SU-DHL-6 (cell line): ENCODE measurements around the gene MUC2.

ENCODE experiments used
- H2AFZ ChIP-seq: fragments of 200-600 bp; sonication (generic); 2 replicates; pipeline ENCODE4 v1.6.1; 2014; ENCODE audit warnings: low read depth, mild to moderate bottlenecking, moderate library complexity, mixed read lengths, antibody characterized with exemption, low read length; ENCODE audit not compliant: severe bottlenecking
- H3F3A ChIP-seq: fragments of 200-600 bp; shearing (Covaris generic); 2 replicates; pipeline ENCODE4 v1.6.0; 2016; ENCODE audit warnings: antibody characterized with exemption, mild to moderate bottlenecking; ENCODE audit not compliant: insufficient read depth
- H3K27ac ChIP-seq: fragments of 200-600 bp; sonication (generic); 2 replicates; pipeline ENCODE4 v1.5.1; 2016; ENCODE audit warnings: low read depth, mild to moderate bottlenecking, low read length, moderate library complexity, mixed read lengths
- H3K27me3 ChIP-seq: fragments of 200-600 bp; sonication (generic), shearing (Covaris generic); 2 replicates; pipeline ENCODE4 v1.6.0; 2014; ENCODE audit warnings: mild to moderate bottlenecking, low read length
- H3K36me3 ChIP-seq: fragments of 200-600 bp; sonication (generic); 2 replicates; pipeline ENCODE4 v1.6.1; 2014; ENCODE audit warnings: mild to moderate bottlenecking, low read length, mixed read lengths
- H3K4me2 ChIP-seq: fragments of 300-600, 200-600 bp; shearing (Covaris generic), sonication (generic); 2 replicates; pipeline ENCODE4 v1.6.0; 2014; ENCODE audit warnings: low read length, low read depth, mild to moderate bottlenecking; ENCODE audit not compliant: poor library complexity, severe bottlenecking
- H3K4me3 ChIP-seq: fragments of 200-600 bp; sonication (generic); 2 replicates; pipeline ENCODE4 v1.5.1; 2014; ENCODE audit warnings: antibody characterized with exemption, low read length, mild to moderate bottlenecking, mixed read lengths; ENCODE audit not compliant: insufficient read depth, poor library complexity, severe bottlenecking
- H3K79me2 ChIP-seq: fragments of 200-600 bp; sonication (generic); 2 replicates; pipeline ENCODE4 v1.6.1; 2014; ENCODE audit warnings: mild to moderate bottlenecking, low read length, moderate library complexity; ENCODE audit not compliant: insufficient read depth
- H3K9ac ChIP-seq: fragments of 200-600 bp; sonication (generic); 2 replicates; pipeline ENCODE4 v1.7.0; 2014; ENCODE audit warnings: mild to moderate bottlenecking, low read length
- H3K9me2 ChIP-seq: fragments of 200-600 bp; sonication (generic); replicated peaks from 2 replicates; pipeline ENCODE4 v1.6.1; 2014; ENCODE audit warnings: low read length; ENCODE audit not compliant: insufficient read depth
- H3K9me3 ChIP-seq: fragments of 200-600 bp; sonication (generic); 2 replicates; pipeline ENCODE4 v1.6.1; 2014; ENCODE audit warnings: low read length, mixed read lengths; ENCODE audit not compliant: insufficient read depth
- H4K20me1 ChIP-seq: fragments of 200-600 bp; sonication (generic); 2 replicates; pipeline ENCODE4 v1.6.1; 2014; ENCODE audit warnings: low read depth, mild to moderate bottlenecking, antibody characterized with exemption, low read length, moderate library complexity, mixed read lengths
- EZH2phosphoT487 ChIP-seq: fragments of 200-600 bp; sonication (generic), shearing (Covaris generic); conservative IDR thresholded peaks from 2 replicates; pipeline ENCODE4 v1.6.1; 2018; ENCODE audit warnings: mild to moderate bottlenecking, antibody characterized with exemption, low read length, moderate library complexity, mixed read lengths
- TF ChIP-seq, protein P1 (sequence below): fragments of 200-600 bp; sonication (generic); IDR thresholded peaks from one replicate; pipeline ENCODE4 v1.5.1; 2017; ENCODE audit warnings: antibody characterized with exemption, mild to moderate bottlenecking, low read length, moderate library complexity; ENCODE audit not compliant: insufficient read depth, poor library complexity, severe bottlenecking

MUC2 gene

GRCh38 chr11:1084561-1085439 lies 10.1 kb downstream of the MUC2 start:
- Histone ChIP-seq H3K27ac (no peak overlapping the region), H2AFZ (no peak overlapping the region), H3K9me2 (no peaks in the 10 kb centered on the region), H3F3A (no peaks in the 10 kb centered on the region), H3K36me3 (no peaks in the 10 kb centered on the region), H3K27me3 (no peaks in the 10 kb centered on the region), H3K9ac (no peak overlapping the region), H3K4me2 (no peak overlapping the region), H3K79me2 (no peaks in the 10 kb centered on the region), H3K4me3 (no peak overlapping the region), H4K20me1 (no peaks in the 10 kb centered on the region), H3K9me3 (no peaks in the 10 kb centered on the region)
- TF ChIP-seq, protein P1, sequence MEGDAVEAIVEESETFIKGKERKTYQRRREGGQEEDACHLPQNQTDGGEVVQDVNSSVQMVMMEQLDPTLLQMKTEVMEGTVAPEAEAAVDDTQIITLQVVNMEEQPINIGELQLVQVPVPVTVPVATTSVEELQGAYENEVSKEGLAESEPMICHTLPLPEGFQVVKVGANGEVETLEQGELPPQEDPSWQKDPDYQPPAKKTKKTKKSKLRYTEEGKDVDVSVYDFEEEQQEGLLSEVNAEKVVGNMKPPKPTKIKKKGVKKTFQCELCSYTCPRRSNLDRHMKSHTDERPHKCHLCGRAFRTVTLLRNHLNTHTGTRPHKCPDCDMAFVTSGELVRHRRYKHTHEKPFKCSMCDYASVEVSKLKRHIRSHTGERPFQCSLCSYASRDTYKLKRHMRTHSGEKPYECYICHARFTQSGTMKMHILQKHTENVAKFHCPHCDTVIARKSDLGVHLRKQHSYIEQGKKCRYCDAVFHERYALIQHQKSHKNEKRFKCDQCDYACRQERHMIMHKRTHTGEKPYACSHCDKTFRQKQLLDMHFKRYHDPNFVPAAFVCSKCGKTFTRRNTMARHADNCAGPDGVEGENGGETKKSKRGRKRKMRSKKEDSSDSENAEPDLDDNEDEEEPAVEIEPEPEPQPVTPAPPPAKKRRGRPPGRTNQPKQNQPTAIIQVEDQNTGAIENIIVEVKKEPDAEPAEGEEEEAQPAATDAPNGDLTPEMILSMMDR = no peak
- TF ChIP-seq EZH2phosphoT487 = no peak

- Histone ChIP-seq H3K27me3 (no peaks in the 10 kb centered on the region), H3K27ac (no peak overlapping the region), H3K9me2 (no peaks in the 10 kb centered on the region), H2AFZ (no peak overlapping the region), H4K20me1 (no peaks in the 10 kb centered on the region), H3K9me3 (no peaks in the 10 kb centered on the region), H3K36me3 (no peaks in the 10 kb centered on the region), H3F3A (no peaks in the 10 kb centered on the region), H3K4me2 (no peak overlapping the region), H3K9ac (no peak overlapping the region), H3K4me3 (no peak overlapping the region), H3K79me2 (no peaks in the 10 kb centered on the region)
- TF ChIP-seq, protein P1 = no peak
- TF ChIP-seq EZH2phosphoT487 = no peak
Measured at GRCh38 chr11:1085440-1086170, 10.9 kb downstream of the MUC2 start.

DNA sequence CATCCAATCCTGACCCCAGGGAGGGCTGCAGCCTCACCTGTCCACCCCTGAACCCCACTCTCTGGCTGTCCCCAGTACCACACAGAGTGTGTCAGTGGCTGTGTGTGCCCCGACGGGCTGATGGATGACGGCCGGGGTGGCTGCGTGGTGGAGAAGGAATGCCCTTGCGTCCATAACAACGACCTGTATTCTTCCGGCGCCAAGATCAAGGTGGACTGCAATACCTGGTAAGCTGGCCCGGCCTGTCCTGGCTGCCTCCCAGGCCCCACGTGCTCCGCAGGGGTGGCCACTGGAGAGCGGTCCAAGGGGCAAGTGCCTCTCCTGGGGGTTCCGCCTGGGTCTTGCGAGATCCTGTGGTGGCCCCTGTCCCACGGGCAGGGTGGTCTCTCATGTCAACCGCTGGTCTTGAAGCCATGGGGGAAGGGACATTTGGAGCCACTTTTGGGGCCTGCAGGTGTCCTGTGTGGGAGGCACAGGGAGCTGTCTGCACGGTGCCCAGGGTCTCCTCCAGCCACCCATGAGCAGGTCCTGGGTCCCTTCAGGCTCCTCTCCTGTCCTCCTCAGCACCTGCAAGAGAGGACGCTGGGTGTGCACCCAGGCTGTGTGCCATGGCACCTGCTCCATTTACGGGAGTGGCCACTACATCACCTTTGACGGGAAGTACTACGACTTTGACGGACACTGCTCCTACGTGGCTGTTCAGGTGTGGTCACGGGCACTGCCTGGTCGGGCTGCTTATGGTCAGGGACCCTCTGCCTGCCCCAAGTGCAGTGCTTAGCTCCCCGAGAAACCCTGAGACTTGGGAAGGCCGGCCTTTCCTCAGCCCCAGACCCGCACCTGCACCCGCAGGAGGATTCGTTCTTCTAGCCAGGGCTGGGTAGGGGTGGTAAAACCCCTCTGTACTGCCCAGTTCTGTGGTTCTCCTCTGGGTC lies 11.8 kb downstream of the MUC2 start:
- Histone ChIP-seq H3K4me3 (no peak overlapping the region), H3K36me3 (no peaks in the 10 kb centered on the region), H3K27ac (no peak overlapping the region), H3K79me2 (no peaks in the 10 kb centered on the region), H4K20me1 (no peaks in the 10 kb centered on the region), H3F3A (no peaks in the 10 kb centered on the region), H3K9me3 (no peaks in the 10 kb centered on the region), H2AFZ (no peak overlapping the region), H3K4me2 (no peak overlapping the region), H3K9me2 (no peaks in the 10 kb centered on the region), H3K27me3 (no peaks in the 10 kb centered on the region), H3K9ac (no peak overlapping the region)
- TF ChIP-seq EZH2phosphoT487 = no peak
- TF ChIP-seq, protein P1 = no peak
